HepG2 (cell line): ENCODE results near the gene HAP1. TPM values are rescaled to one million over a fixed set of nuclear protein-coding genes. Genes with fewer than 3 reads are reported as not detected.

ENCODE experiments used
- ATAC-seq: fragments of 200-7000 bp; cut with Tn5 transposase; 3 replicates; pipeline ENCODE4 v1.9.1; 2020; ENCODE audit warnings: mild to moderate bottlenecking, moderate library complexity
- BruUV-seq: library from RNA; stranded (reverse); fragments of 400-500 nt; replicated peaks from 2 replicates; lab custom pipeline; 2021; lab: Mats Ljungman, UMichigan
- CTCF ChIA-PET: fragments of 300-600 bp; formaldehyde crosslinking; extraction: SDS; loops from one replicate; lab custom pipeline; 2021; ENCODE audit warnings: low total read pairs, inconsistent platforms, low intra/inter-chr PET ratio; lab: Yijun Ruan, JAX
- POLR2A ChIA-PET: fragments of 350-600 bp; sonication (Branson Sonifier 250); formaldehyde crosslinking; loops from one replicate; lab custom pipeline; 2020; ENCODE audit warnings: antibody characterized with exemption, inconsistent platforms; lab: Yijun Ruan, JAX
- DNase-seq: peaks from one replicate; pipeline ENCODE4 v3.0.0-alpha.2; 2015; ENCODE audit warnings: low spot score
- FAIRE-seq: peaks from 3 replicates; lab custom pipeline; 2011; peaks lifted over from hg19 to GRCh38; lab: Jason Lieb, UNC
- H2AFZ ChIP-seq: one replicate; pipeline ENCODE4 v1.6.1; 2011; ENCODE audit warnings: low read length, inconsistent platforms
- H3K27ac ChIP-seq: fragments of 300-600 bp; 3 replicates; pipeline ENCODE4 v1.8.0; 2011; ENCODE audit warnings: mixed run types, mild to moderate bottlenecking, mixed read lengths, low read length, inconsistent platforms; ENCODE audit not compliant: insufficient read depth; ENCODE audit errors: extremely low read length
- H3K27me3 ChIP-seq, 2 experiments: fragments of 200-600 bp in 1 of 2; 2 replicates in 1 of 2; 3 replicates in 1 of 2; pipeline versions ENCODE4 v1.6.0 to v1.8.0; 2011; ENCODE audit warnings: low read length in 2 of 2, mild to moderate bottlenecking in 2 of 2, moderate library complexity in 2 of 2, inconsistent platforms in 1 of 2; ENCODE audit not compliant: insufficient read depth in 2 of 2, control insufficient read depth in 1 of 2
- H3K36me3 ChIP-seq, 2 experiments: fragments of 200-600 bp in 1 of 2; replicated peaks in 1 of 2; 2 replicates in 1 of 2; 3 replicates in 1 of 2; pipeline versions ENCODE4 v1.5.1 to v1.8.0; 2011; ENCODE audit warnings: low read length in 2 of 2, inconsistent platforms in 1 of 2; ENCODE audit not compliant: insufficient read depth in 2 of 2, control insufficient read depth in 1 of 2
- H3K4me1 ChIP-seq: 2 replicates; pipeline ENCODE4 v1.5.1; 2012; ENCODE audit warnings: low read length, inconsistent platforms; ENCODE audit not compliant: insufficient read depth
- H3K4me2 ChIP-seq: 2 replicates; pipeline ENCODE4 v1.6.0; 2011; ENCODE audit warnings: low read depth, low read length, inconsistent platforms
- H3K4me3 ChIP-seq, 3 experiments: fragments of 200-600 bp in 1 of 3; sonication (generic), shearing (Covaris generic) in 1 of 3; replicated peaks in 1 of 3; 2 replicates each; pipeline ENCODE4 v1.5.1; 2011 to 2016; ENCODE audit warnings: low read length in 3 of 3, inconsistent platforms in 2 of 3, low read depth in 2 of 3, mild to moderate bottlenecking in 2 of 3, control low read depth in 1 of 3, mixed read lengths in 1 of 3; ENCODE audit not compliant: insufficient read depth in 1 of 3
- H3K79me2 ChIP-seq: one replicate; pipeline ENCODE4 v1.6.1; 2011; ENCODE audit warnings: low read length, inconsistent platforms; ENCODE audit not compliant: insufficient read depth
- H3K9ac ChIP-seq: 2 replicates; pipeline ENCODE4 v1.6.0; 2011; ENCODE audit warnings: mild to moderate bottlenecking, low read depth, low read length, inconsistent platforms; ENCODE audit not compliant: insufficient read depth
- H3K9me3 ChIP-seq: 2 replicates; pipeline ENCODE4 v1.5.1; 2012; ENCODE audit warnings: mild to moderate bottlenecking, low read length
- H4K20me1 ChIP-seq: 2 replicates; pipeline ENCODE4 v1.6.0; 2011; ENCODE audit warnings: inconsistent platforms, mild to moderate bottlenecking, low read length, moderate library complexity; ENCODE audit not compliant: insufficient read depth
- DZIP1 ChIP-seq: sonication (generic); formaldehyde crosslinking; IDR thresholded peaks from 2 replicates; pipeline ENCODE4 v1.5.0; 2020; ENCODE audit warnings: mild to moderate bottlenecking, missing genetic modification reagents
- FOXM1 ChIP-seq: sonication (generic); formaldehyde crosslinking; IDR thresholded peaks from 2 replicates; pipeline ENCODE4 v1.5.0; 2020; ENCODE audit warnings: missing genetic modification reagents
- FOXP1 ChIP-seq, 2 experiments: fragments of 450-650 bp in 1 of 2; IDR thresholded peaks; 2 replicates each; pipeline ENCODE4 v1.6.1; 2017 to 2018; ENCODE audit warnings: antibody characterized with exemption in 1 of 2
- HNRNPK ChIP-seq: fragments of 200-400 bp; formaldehyde crosslinking; IDR thresholded peaks from 2 replicates; pipeline ENCODE4 v1.6.1; 2018; ENCODE audit warnings: low read length, low read depth, moderate library complexity, mild to moderate bottlenecking; ENCODE audit not compliant: poor library complexity, severe bottlenecking
- MTF2 ChIP-seq: sonication (generic); formaldehyde crosslinking; IDR thresholded peaks from 2 replicates; pipeline ENCODE4 v1.5.0; 2020; ENCODE audit warnings: missing genetic modification reagents, borderline replicate concordance
- NBN ChIP-seq: fragments of 450-650 bp; conservative IDR thresholded peaks from 2 replicates; pipeline ENCODE4 v1.6.1; 2017
- RFXAP ChIP-seq: sonication (generic); formaldehyde crosslinking; IDR thresholded peaks from 2 replicates; pipeline ENCODE4 v1.4.0; 2020; ENCODE audit warnings: missing genetic modification reagents, borderline replicate concordance
- SETDB1 ChIP-seq: sonication (generic); formaldehyde crosslinking; IDR thresholded peaks from 2 replicates; pipeline ENCODE4 v1.5.1; 2020; ENCODE audit warnings: missing genetic modification reagents, mild to moderate bottlenecking, borderline replicate concordance
- SKI ChIP-seq: fragments of 450-650 bp; IDR thresholded peaks from one replicate; pipeline ENCODE4 v1.6.1; 2018; ENCODE audit warnings: mild to moderate bottlenecking; ENCODE audit not compliant: partially characterized antibody
- ZFY ChIP-seq: sonication (generic); formaldehyde crosslinking; IDR thresholded peaks from 2 replicates; pipeline ENCODE4 v1.4.0; 2020; ENCODE audit warnings: missing genetic modification reagents
- ZNF33A ChIP-seq: sonication (generic); formaldehyde crosslinking; IDR thresholded peaks from 2 replicates; pipeline ENCODE4 v1.5.1; 2020; ENCODE audit warnings: missing genetic modification reagents, mild to moderate bottlenecking, moderate library complexity, borderline replicate concordance
- ZNF484 ChIP-seq: sonication (generic); formaldehyde crosslinking; IDR thresholded peaks from 2 replicates; pipeline ENCODE4 v1.5.1; 2020; ENCODE audit warnings: mild to moderate bottlenecking, low read depth, missing genetic modification reagents, borderline replicate concordance
- ZZZ3 ChIP-seq: sonication (generic); formaldehyde crosslinking; IDR thresholded peaks from 2 replicates; pipeline ENCODE4 v1.4.0; 2020; ENCODE audit warnings: missing genetic modification reagents, mild to moderate bottlenecking, borderline replicate concordance
- WGBS: methylation state at CpG from one replicate; pipeline ENCODE4 v1.1.6; 2017; ENCODE audit warnings: low lambda C conversion rate; 5-methylcytosine and 5-hydroxymethylcytosine counted together
- in situ Hi-C: cut with HindIII; loops from 2 replicates; pipeline ENCODE4 v1.10.0; 2017; ENCODE audit warnings: low pct_unique_long_range_greater_than_20kb; ENCODE audit not compliant: extremely low pct_ligation_motif_present
- intact Hi-C: fragments of 100-400 bp; cut with micrococcal nuclease; formaldehyde crosslinking; loops from one replicate; pipeline ENCODE4 v1.10.0; 2022; ENCODE audit not compliant: unreplicated experiment
- polyA plus RNA-seq, 8 experiments: library from polyadenylated mRNA; depleted of rRNA in 3 of 8; stranded (reverse) in 7 of 8; unstranded in 1 of 8; fragments of >200 nt; fragmentation: Illumina TruSeq in 4 of 8; extraction: Trizol in 4 of 8; gene quantifications; 2 replicates each; pipeline versions ENCODE4 v1.2.1 to v1.2.3, GENCODE V29; 2011 to 2016; ENCODE audit warnings: low read depth in 4 of 8, missing spikeins in 1 of 8, mixed read lengths in 1 of 8; ENCODE audit not compliant: insufficient read depth in 1 of 8
- total RNA-seq, 5 experiments: library from RNA; depleted of rRNA; stranded (reverse); fragments of >200 nt; fragmentation: Illumina TruSeq; extraction: Trizol; gene quantifications; 2 replicates each; pipeline ENCODE4 v1.2.3, GENCODE V29; 2016; ENCODE audit warnings: low read depth in 1 of 5

Gene HAP1
- total and polyA plus RNA-seq, 2 of the 13 experiments (the other 11 are each of a cell fraction or from before 2014, with no cell fraction given), result 0.07 TPM

DNA sequence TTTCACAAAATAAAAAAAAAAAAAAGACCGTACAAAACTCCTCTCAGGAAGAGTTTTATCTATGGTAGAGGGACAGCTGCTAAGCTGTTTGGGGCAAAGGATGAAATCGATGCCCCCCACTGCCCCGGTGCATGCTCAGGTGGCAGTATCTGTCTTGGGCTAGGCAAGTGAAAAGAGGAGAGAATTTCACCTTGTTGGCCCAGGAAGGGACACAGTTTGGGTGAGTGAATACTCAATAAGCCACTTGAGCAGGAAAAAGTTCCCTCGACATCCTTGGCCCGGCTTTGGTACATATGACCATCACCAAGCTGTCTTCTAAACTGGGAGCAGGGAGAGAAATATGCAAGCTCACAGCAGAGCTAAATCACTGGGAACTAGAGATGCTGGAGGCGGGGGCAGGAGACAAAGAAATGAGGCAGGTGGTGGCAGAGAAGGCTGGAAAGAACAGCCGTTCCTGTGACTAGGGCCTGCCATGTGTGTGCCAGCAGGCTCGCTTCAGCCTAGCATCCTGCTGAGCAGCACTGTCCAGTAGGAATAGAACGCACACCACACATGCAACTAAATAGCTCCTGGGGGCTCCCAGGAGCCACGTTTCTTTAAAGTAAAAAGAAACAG, 53.9 kb downstream of the HAP1 start:
- ATAC-seq, result no peak
- Histone ChIP-seq H3K79me2 (no peaks in the 10 kb centered on the region), H2AFZ (no peak overlapping the region), H3K9me3 (no peaks in the 10 kb centered on the region), H3K27ac (no peak overlapping the region), H3K4me2 (no peak overlapping the region)
- CTCF ChIA-PET, result no interaction called here
- intact Hi-C loops, result no loop called here
- POLR2A ChIA-PET, result interaction anchor here (0.6 to 7.2 kb wide), 3 partner anchors 10 to 167 kb away, joined by 3 to 443 read pairs (median 3); partner anchors contain the start of genes EIF1 and P3H4
- no peak for TF ChIP-seq ZNF484
- TF ChIP-seq DZIP1, result no peak
- no peak for TF ChIP-seq ZNF33A (CRISPR knock-in tag)
- no peak for TF ChIP-seq FOXP1 (IDR thresholded peaks at IDR 0.05)
- no peak for TF ChIP-seq FOXP1 (CRISPR knock-in tag; IDR thresholded peaks at IDR 0.05)
- no peak for TF ChIP-seq FOXM1
- no peak for TF ChIP-seq SETDB1 (CRISPR knock-in tag)
- no peak for TF ChIP-seq ZZZ3
- TF ChIP-seq SKI, result no peak
- no peak for TF ChIP-seq RFXAP (CRISPR knock-in tag)
- no peak for TF ChIP-seq ZFY
- TF ChIP-seq NBN, result no peak
- TF ChIP-seq HNRNPK, result no peak
- no peak for TF ChIP-seq MTF2 (CRISPR knock-in tag)
- TF ChIP-seq, all 625 proteins: peak for 0
- no peak overlapping the region for H3K4me3 ChIP-seq
- peaks cover 39% of the 10 kb centered on the region for H3K4me1 ChIP-seq
- peaks cover 2 to 8% of the 10 kb centered on the region in 2 experiments; a peak in 4 of 5 replicates for H3K27me3 ChIP-seq
- H3K36me3 ChIP-seq, result no peaks in the 10 kb centered on the region
- no peak for FAIRE-seq
- BruUV-seq, result no TSS peak
- 48% methylated on average over 10 of the region's 10 CpGs for WGBS
- H4K20me1 ChIP-seq, result no peaks in the 10 kb centered on the region
- no peak for DNase-seq
- in situ Hi-C loops, result no loop called here
- H3K9ac ChIP-seq, result no peak overlapping the region
